Non-pigmented ciliary epithelial cell (primary cell): Measurements from ENCODE around the gene ST7L.
"Not testable (repeated sequence)": the region's sequence is repeated elsewhere in the genome, so short reads cannot be mapped to it uniquely, and the experiment has no call there.

ENCODE experiments used
- DNase-seq: peaks from one replicate; pipeline ENCODE4 v3.0.0-alpha.2; 2010; ENCODE audit warnings: low read depth

ST7L gene

DNA sequence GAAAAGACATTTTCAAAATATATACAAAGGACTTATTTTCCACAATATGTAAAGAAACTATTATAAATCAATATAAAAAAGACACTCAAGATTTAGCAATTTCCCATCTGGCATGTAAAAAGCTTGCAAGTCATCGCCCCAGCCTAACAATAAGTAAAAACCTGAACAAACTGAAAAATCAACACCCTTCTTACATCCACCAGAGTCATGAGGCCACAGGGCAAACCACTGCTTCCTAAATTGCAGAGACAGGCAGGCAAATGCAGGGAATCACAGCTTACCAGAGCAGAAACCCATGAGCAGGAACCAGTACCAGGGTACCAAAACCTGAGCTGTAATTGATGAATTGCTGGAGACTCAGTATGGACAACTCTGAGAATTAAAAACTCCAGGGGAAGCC is 126.9 kb downstream of the ST7L start:
- DNase-seq = no peak

DNA sequence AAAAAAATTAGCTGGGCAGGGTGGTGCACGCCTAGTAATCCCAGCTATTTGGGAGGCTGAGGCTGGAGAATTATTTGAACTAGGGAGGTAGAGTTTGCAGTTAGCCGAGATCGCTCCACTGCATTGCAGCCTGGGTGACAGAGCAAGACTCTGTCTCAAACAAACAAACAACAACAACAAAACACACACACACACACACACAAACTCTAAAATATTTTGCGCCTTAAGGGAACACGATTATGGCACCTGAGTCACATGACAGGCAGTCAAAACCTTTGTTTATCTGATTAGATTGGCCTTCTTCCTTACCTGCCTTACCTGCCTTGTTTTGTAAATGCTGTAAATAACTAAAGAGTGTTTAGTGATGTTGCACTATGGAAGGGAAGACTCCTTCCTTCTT is 130.8 kb downstream of the ST7L start:
- DNase-seq = no peak

DNA sequence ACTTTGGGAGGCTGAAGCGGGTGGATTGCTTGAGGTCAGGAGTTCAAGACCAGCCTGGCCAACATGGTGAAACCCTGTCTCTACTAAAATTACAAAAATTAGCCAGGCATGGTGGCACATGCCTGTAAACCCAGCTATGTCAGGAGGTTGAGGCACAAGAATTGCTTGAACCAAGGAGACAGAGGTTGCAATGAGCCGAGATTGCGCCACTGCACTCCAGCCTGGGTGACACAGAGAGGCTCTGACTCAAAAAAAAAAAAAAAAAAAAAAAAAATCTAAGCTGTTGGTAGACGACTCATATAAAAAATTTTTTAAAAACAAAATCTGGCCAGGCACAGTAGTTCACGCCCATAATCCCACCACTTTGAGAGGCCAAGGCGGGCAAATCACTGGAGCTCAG is 131.3 kb downstream of the ST7L start:
- not testable (repeated sequence) for DNase-seq

DNA sequence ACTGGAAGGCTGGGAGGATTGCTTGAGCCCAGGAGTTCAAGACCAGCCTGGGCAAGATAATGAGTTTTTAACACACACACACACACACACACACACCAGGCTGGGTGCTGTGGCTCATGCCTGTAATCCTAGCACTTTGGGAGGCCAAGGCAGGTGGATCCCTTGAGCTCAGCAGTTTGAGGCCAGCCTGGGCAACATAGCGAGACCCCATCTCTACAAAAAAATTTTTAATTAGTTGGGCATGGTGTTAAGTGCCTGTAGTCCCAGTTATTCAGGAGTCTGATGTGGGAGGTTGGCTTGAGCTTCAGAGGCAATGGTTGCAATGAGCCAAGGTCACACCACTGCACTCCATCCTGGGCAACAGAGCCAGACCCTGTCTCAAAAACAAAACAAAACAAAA is 132.9 kb downstream of the ST7L start:
- not testable (repeated sequence) for DNase-seq

DNA sequence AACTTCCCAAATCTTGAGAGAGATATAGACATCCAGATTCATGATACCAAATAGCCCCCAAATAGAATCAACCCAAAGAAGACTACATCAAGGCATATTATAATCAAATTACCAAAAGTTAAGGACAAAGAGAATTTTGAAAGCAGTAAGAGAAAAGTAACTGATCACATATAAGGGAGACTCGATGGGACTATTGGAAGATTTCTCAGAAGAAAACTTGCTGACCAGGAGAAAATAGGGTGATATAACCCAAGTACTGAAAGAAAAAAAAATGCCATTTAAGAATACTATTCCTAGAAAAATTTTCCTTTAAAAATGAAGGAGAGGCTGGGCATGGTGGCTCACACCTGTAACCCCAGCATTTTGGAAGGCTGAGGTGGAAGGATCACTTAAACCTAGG is 140.6 kb downstream of the ST7L start:
- no peak for DNase-seq

DNA sequence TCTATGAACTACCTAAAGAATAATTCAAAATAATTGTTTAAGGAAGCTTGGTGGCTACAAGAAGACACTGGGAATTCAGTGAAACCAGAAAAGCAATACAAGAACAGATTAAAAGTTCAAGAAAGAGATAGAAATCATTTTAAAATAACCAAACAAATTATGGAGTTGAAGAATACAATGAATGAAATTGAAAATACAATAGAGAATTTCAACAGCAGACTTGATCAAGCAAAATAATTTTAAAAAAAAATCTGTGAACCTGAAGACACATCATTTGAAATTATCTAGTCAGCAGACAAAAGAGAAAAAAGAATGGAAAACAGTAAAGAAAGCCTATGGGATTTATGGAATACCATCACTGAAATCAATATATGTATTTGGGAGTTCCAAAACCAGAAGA is 141.4 kb downstream of the ST7L start:
- DNase-seq = no peak
